Measurements from ENCODE around the gene HIBCH. TPM values are rescaled to one million over a fixed set of nuclear protein-coding genes. Genes with fewer than 3 reads are reported as not detected.

HIBCH gene
- total and polyA plus RNA-seq, 2 of the 13 experiments (the other 11 are each of a cell fraction or from before 2014, with no cell fraction given): 18.8 to 49.5 TPM

DNA sequence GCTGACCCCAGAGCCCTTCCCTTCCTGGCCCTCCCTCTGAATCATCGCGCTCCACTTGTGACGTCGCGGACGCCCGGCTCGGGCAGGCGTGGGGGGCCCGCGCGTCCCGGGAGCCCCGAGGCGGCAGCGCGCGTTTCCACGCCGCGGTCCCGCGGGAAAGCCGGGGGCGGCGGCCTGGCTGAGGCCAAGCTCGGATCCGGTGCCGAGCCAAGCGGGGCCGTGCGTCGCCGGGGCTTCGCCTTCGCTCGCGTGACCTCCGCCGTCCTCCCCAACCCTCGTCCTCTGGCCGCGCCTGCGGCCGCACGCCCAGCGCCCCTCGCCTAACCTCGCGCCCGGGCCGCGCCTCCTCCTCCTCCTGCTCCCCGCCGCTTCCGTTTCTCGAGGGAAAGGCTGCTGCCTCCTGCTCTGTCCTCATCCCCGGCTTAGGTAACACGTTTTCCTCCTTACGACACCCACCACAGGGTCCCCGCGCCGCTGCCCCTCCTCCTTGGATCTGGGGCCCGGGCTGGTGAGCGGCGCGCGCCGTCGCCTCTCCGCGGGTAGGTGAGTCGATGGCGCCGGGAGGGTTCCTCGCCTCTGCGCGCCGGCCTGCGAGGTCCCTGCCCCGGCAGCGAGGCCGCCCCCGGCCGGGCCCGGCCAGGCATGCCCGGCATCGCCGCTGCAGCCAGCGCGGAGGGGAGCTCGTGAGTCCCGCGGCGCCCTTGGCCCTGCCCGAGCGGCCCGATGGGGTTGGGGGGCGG is 24.1 kb upstream of the HIBCH start, which contains the start of gene INPP1 (continued):
- TF ChIP-seq ZBTB40 (IDR thresholded peaks at IDR 0.05) (no peak), ZBTB40 (CRISPR knock-in tag; IDR thresholded peaks at IDR 0.05) (peak; percentile 81), NCOR1 (IDR thresholded peaks at IDR 0.05; ENCODE audit: borderline replicate concordance, low read length) (no peak), ZNF124 (CRISPR knock-in tag; IDR thresholded peaks at IDR 0.05) (no peak; the same call in 1 of the 2 replicates), ZSCAN12 (CRISPR knock-in tag; IDR thresholded peaks at IDR 0.05) (no peak), ZNF713 (CRISPR knock-in tag; IDR thresholded peaks at IDR 0.05) (peak; percentile 99), ZNF740 (CRISPR knock-in tag; IDR thresholded peaks at IDR 0.05) (no peak), THAP7 (CRISPR knock-in tag; IDR thresholded peaks at IDR 0.05) (no peak; the same call in 1 of the 2 replicates), NFATC3 (CRISPR knock-in tag; IDR thresholded peaks at IDR 0.05) (0 out of 2 replicates have a peak, but pooled peaks have one; percentile 39), TCF7L2 (IDR thresholded peaks at IDR 0.05; ENCODE audit: low read depth, low read length) (no peak), HOXA5 (CRISPR knock-in tag; IDR thresholded peaks at IDR 0.05) (no peak; the same call in 1 of the 2 replicates), ZNF331 (CRISPR knock-in tag; IDR thresholded peaks at IDR 0.05) (peak; percentile 62), CCAR2 (optimal IDR thresholded peaks at IDR 0.05; ENCODE audit: low read depth, low read length) (no peak)
- TF ChIP-seq, protein P1, sequence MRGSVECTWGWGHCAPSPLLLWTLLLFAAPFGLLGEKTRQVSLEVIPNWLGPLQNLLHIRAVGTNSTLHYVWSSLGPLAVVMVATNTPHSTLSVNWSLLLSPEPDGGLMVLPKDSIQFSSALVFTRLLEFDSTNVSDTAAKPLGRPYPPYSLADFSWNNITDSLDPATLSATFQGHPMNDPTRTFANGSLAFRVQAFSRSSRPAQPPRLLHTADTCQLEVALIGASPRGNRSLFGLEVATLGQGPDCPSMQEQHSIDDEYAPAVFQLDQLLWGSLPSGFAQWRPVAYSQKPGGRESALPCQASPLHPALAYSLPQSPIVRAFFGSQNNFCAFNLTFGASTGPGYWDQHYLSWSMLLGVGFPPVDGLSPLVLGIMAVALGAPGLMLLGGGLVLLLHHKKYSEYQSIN (CRISPR knock-in tag; IDR thresholded peaks at IDR 0.05; ENCODE audit: borderline replicate concordance): no peak; the same call in 1 of the 2 replicates
- TF ChIP-seq, protein P2, sequence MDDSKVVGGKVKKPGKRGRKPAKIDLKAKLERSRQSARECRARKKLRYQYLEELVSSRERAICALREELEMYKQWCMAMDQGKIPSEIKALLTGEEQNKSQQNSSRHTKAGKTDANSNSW (CRISPR knock-in tag; IDR thresholded peaks at IDR 0.05; ENCODE audit: borderline replicate concordance): peak; percentile 93; the same call in 1 of the 2 replicates
- TF ChIP-seq, protein P3, sequence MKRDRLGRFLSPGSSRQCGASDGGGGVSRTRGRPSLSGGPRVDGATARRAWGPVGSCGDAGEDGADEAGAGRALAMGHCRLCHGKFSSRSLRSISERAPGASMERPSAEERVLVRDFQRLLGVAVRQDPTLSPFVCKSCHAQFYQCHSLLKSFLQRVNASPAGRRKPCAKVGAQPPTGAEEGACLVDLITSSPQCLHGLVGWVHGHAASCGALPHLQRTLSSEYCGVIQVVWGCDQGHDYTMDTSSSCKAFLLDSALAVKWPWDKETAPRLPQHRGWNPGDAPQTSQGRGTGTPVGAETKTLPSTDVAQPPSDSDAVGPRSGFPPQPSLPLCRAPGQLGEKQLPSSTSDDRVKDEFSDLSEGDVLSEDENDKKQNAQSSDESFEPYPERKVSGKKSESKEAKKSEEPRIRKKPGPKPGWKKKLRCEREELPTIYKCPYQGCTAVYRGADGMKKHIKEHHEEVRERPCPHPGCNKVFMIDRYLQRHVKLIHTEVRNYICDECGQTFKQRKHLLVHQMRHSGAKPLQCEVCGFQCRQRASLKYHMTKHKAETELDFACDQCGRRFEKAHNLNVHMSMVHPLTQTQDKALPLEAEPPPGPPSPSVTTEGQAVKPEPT (CRISPR knock-in tag; IDR thresholded peaks at IDR 0.05; ENCODE audit: low read depth): peak; percentile 84
